Suprapubic skin (tissue), 3 donors: ENCODE results near the gene SEMA6A.

Experiments used
- CTCF ChIP-seq, 2 donors: fragments of 200-600 bp in 1 of 2; fragments of 450-650 bp in 1 of 2; sonication (generic) in 1 of 2; IDR thresholded peaks; one replicate each; pipeline ENCODE4 v1.5.1; 2016 to 2019; ENCODE audit warnings: antibody characterized with exemption in 2 of 2, mild to moderate bottlenecking in 1 of 2, moderate library complexity in 1 of 2
- EP300 ChIP-seq: sonication (generic); formaldehyde crosslinking; IDR thresholded peaks from one replicate; pipeline ENCODE4 v1.6.1; 2017; ENCODE audit warnings: antibody characterized with exemption

GRCh38 chr5:116480894-116481510 lies 93.6 kb downstream of the SEMA6A start:
- TF ChIP-seq EP300 (no peak), CTCF (IDR thresholded peaks at IDR 0.05) (no peak)
